NCI-H1436 treated with DMSO at 0.1 percent for 48 hours (cell line): Measurements from ENCODE around the gene CDC7.

Experiments used
- DNase-seq: peaks from one replicate; lab custom pipeline; 2025; lab: John Stamatoyannopoulos, UW

The CDC7 gene

GRCh38 chr1:91549041-91549735 lies 48.5 kb downstream of the CDC7 start:
- no peak for DNase-seq

- DNase-seq, result no peak
Measured at GRCh38 chr1:91550961-91551360, 50.3 kb downstream of the CDC7 start.

- no peak for DNase-seq
Measured at GRCh38 chr1:91552091-91552490, 51.4 kb downstream of the CDC7 start.

GRCh38 chr1:91552596-91552995 lies 51.9 kb downstream of the CDC7 start:
- no peak for DNase-seq

GRCh38 chr1:91553177-91553591 lies 52.5 kb downstream of the CDC7 start:
- no peak for DNase-seq

- DNase-seq, result no peak
Measured at GRCh38 chr1:91555074-91555730, 54.6 kb downstream of the CDC7 start.

- no peak for DNase-seq
Measured at GRCh38 chr1:91555821-91556531, 55.3 kb downstream of the CDC7 start.

GRCh38 chr1:91556556-91556955 lies 55.9 kb downstream of the CDC7 start:
- no peak for DNase-seq

- no peak for DNase-seq
Measured at GRCh38 chr1:91557039-91557690, 56.5 kb downstream of the CDC7 start.

- no peak for DNase-seq
Measured at GRCh38 chr1:91557826-91558225, 57.2 kb downstream of the CDC7 start.

GRCh38 chr1:91559046-91559750 lies 58.5 kb downstream of the CDC7 start:
- DNase-seq, result no peak

GRCh38 chr1:91559838-91560565 lies 59.4 kb downstream of the CDC7 start:
- DNase-seq, result no peak

- no peak for DNase-seq
Measured at GRCh38 chr1:91564888-91565701, 64.4 kb downstream of the CDC7 start.

GRCh38 chr1:91567583-91567982 lies 66.9 kb downstream of the CDC7 start:
- DNase-seq, result no peak

GRCh38 chr1:91568261-91568660 lies 67.6 kb downstream of the CDC7 start:
- DNase-seq, result no peak

GRCh38 chr1:91569411-91570119 lies 68.9 kb downstream of the CDC7 start:
- DNase-seq, result no peak

GRCh38 chr1:91570120-91570448 lies 69.4 kb downstream of the CDC7 start:
- no peak for DNase-seq

- no peak for DNase-seq
Measured at GRCh38 chr1:91572044-91572443, 71.4 kb downstream of the CDC7 start.
